COR-L47 (cell line): ENCODE results near the gene EFCAB12.

Source experiments
- DNase-seq: peaks from one replicate; lab custom pipeline; 2025; lab: John Stamatoyannopoulos, UW

Gene EFCAB12

DNA sequence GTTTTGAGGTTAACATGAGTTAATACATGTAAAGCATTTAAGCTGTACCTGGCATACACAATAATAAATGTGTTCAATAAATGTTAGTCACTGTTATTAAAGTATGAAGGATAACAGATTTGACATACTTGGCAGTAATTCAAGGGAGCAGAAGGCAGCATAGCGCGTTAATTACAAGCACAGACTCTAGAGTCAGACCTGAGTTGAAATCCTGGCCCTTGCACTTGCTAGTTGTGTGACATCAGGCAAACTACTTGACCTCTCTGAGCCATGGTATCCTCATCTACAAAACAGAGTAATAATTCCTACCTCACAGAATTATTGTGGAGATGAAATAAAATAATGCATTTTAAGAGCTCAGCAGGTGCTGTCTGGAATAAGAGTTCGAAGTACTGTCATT lies 17.0 kb upstream of the EFCAB12 start:
- no peak for DNase-seq

DNA sequence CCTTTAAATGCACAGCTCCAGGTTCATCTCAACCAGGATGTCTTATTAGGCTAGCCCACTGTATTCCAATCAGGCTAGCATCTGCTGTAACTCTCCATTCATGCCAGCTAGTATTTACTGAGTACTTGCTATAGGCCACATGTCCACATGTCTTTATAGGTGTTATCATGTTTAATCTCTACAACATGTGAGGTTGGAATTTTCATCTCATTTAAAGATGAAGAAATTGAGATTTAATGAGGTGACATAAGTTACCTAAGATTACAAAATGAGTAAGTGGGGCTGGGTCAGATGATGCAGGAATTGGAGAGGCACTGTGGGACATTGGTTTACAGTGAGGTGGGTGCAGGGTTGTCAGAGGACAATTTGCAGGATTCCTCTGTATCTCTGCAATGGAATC lies 14.5 kb upstream of the EFCAB12 start:
- no peak for DNase-seq

DNA sequence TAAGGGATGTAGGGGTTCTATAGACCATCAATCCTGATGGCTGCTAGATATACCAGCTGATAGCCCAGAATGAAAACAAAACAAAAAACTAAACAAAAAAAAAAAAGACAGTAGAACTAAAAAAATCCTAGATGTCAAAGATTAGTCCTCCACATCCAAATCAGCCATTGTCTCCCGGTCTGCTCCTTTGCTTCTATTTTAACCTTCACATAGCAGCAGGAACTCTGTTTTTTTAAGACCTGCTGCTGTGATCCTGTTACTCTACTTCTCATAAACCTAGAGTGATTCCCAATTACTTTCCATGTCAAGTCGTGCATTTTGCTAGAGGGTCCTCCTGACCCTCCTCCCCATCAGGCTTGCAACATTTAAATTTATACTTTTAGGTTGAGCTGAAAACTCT lies 14.1 kb upstream of the EFCAB12 start:
- no peak for DNase-seq

DNA sequence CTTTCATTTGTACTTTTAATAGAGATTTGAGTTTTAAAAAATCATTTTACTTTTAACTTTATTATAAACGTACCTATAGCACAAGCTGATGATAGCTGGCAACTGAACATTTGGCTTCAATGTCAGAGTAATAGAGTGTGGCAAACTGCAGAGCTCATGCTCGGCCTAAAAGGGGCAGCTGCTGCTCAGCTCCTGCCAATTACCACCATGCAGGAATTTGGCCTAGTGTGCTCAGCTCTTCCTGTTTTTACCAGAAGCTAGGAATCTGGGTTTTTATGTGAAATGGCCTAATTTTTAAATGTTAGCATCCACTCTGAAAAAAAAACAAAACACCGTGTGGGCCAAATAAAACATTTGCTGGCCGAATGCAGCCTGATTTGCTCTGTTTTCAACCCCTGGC lies 13.3 kb upstream of the EFCAB12 start:
- peak; percentile 10 for DNase-seq

GRCh38 chr3:129441215-129441614 lies 12.8 kb upstream of the EFCAB12 start:
- no peak for DNase-seq

DNA sequence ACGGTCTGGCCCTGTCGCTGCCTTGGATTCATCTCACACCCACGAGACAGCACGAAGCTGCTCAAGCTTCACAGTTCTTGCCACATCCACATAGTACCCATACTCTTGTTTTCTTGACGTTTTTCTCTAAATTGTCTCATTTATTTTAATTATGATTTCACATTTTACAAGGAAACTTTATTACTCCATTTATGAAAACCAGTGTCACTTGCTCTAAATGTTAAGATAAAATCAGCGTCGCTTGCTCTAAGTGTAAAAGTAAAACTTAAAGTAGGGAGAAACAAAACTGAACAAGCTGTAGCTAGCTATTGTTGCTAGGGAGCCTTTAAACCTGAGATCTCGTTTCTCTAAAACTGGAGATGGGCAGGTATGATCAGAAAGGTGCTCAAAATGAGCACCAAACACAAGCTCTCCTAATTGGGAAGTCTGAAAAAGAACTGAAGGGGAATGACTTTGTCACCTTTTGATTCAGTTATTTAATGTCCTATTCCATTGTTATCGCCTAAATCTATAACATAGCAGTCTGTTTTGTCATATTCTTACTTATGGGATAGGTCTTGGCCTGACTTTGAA lies 12.3 kb upstream of the EFCAB12 start:
- DNase-seq, result no peak

- DNase-seq, result peak; percentile 100
Observed at GRCh38 chr3:129439817-129440617, 11.6 kb upstream of the EFCAB12 start, which contains the start of the genes IFT122 and MBD4. Gene IFT122 (plus strand): TSS chr3:129440224. CDS start chr3:129440331, 107 bp downstream. Gene MBD4 (minus strand): TSS chr3:129439948. CDS start chr3:129439833, 115 bp downstream.

GRCh38 chr3:129439226-129439816 lies 10.9 kb upstream of the EFCAB12 start:
- DNase-seq, result no peak

- no peak for DNase-seq
Observed at GRCh38 chr3:129435367-129435766, 6.9 kb upstream of the EFCAB12 start.

DNA sequence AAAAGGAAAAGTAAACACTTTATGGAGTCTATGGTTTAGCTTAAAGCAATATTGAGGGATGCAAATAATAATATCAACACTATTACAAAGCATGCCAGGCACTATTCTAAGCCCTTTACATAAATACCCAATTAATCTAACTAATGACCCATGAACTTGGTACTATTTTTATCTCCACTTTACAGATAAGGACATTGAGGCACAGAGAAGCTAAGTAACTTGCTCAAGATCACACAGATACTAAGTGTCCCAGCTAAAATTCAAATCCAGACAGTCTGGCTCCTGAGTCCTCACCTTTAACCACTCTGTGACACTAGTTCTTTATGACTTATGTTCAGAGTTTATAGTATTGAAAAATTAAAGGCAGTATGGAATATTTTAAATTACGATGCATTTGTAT lies 5.7 kb upstream of the EFCAB12 start:
- no peak for DNase-seq

- no peak for DNase-seq
Observed at GRCh38 chr3:129433565-129433964, 5.1 kb upstream of the EFCAB12 start.

- no peak for DNase-seq
Observed at GRCh38 chr3:129432671-129433070, 4.2 kb upstream of the EFCAB12 start.

- DNase-seq, result no peak
Observed at GRCh38 chr3:129432036-129432435, 3.6 kb upstream of the EFCAB12 start.

DNA sequence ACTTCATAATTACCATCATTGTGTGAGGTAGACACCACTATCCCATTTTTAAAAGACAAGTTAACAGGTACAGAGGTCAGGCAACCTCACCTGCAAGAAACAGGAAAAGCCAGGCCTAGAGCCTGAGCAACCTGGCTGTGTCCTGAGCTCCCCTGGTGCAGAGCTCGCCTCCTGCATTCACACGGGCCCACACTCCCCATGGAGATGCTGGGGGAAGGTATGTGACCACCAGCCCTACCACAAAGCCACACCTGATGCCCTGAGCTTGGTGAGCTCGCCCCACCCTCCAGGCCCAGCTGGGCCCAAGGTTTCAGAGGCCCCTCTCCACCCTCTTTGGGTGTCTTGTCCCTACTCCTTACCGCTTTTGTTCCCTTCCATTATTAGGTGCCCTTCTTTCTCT lies 1.2 kb upstream of the EFCAB12 start:
- DNase-seq, result no peak

DNA sequence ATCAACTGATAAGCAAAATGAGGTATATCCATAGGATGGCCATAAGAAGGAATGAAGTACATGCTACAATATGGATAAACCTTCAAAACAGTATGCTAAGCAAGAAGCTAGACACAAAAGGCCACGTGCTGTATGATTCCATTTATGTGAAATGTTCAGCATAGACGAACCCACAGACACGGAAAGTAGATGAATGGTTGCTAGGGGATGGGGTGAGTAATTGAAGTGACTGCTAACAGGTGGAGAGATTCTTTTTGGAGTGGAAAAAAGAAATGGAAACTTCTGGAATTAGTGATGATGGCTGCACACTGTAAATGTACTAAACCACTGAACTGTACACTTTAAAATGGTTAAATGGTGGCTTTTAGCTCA lies 630 bp upstream of the EFCAB12 start:
- peak; percentile 24 for DNase-seq

DNA sequence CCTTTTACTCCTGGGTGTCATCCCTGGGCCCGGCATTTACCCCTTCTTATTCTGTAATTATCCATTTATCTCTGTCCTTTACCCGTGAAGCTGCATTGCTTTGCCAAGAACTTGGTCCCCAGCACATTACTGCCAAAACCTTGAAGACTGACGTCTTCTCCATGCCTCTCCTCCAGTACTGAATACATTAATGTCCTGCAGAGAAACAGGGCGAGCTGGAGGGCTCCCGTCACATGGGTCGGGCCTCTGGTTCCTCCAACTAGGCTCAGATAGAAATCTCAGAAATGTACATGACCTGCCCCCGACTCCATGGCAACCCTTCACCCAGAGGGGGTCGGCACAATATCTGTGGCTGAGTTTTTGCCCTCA lies 445 bp downstream of the EFCAB12 start:
- DNase-seq, result no peak

GRCh38 chr3:129425619-129426018 lies 2.8 kb downstream of the EFCAB12 start:
- DNase-seq, result no peak

- DNase-seq, result no peak
Observed at GRCh38 chr3:129425213-129425612, 3.2 kb downstream of the EFCAB12 start.

DNA sequence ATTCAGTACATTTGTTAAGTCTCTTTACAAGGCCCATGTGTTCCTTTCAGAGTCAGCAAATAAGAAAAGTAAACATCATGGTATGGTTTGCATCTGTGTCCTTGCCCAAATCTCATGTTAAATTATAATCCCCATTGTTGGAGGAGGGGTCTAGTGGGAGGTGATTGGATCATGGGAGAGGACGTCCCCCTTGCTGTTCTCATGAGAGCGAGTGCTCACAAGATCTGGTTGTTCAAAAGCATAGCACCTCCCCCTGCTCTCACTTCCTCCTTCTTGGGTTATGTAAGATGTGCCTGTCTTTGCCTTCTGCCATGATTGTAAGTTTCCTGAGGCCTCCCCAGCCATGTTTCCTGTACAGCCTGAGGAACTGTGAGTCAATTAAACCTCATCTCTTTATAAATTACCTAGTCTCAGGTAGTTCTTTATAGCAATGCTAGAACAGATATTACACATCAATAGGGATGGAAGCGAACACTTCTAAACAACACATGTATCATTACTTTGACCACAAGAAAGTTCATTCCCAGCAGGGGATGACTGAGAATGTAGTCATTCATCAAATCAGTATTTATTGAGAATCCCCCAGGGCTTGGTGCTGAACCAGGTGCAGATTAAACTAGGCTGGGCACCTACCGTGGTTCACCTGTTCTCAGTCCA lies 4.1 kb downstream of the EFCAB12 start:
- DNase-seq, result no peak

DNA sequence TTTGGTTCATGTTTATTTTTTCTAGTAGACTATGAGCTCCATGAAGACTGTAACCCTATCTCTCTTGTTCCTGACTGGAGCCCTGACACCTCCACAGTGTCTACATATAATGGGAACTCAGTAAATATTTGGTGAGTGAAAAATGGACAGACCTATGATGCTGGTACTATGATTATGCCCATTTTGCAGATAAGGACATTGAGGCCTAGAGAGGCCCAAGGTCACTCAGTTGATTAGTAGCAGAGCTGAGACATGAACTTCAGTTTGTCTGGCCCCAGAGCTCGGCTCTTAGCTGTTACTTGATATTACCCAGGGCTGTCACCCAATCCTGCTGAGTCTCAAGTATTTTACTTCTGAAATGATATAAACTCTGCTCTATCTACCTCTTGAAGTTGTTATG lies 5.5 kb downstream of the EFCAB12 start:
- DNase-seq, result no peak

DNA sequence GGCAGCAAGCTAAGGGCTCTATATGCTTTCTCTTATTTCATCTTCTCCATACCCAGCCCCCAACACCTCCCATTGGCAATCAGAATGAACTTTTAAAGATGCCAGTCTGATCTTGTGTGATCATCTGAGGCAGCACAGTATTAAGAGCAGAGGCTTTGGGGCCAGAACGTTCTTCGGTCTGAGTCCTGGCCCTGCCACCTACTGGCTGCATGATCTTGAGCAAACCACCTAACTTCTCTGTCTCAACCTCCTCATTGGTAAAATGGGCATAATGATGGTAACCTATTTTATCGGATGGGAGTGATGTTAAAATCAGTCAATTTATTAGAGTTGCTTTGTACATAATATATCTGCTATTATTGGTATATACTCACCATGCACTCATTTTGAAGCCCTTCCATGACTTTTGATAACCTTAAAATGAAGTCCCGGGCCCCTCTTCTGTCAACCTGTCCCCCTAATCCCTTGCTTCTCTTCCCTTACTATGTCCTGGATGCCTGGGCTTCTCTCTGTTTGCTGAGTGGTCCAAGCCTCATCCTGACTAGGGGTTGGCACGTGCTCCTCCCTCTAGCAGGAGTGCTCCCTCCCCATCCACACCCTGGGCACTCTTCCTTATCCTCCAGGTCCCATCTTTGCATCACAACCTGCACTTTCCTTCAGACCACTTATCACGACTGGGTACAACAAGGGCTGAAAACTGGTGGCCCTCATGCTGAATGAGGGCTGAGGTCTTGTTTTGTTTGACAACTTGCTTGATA lies 6.3 kb downstream of the EFCAB12 start:
- DNase-seq, result no peak

DNA sequence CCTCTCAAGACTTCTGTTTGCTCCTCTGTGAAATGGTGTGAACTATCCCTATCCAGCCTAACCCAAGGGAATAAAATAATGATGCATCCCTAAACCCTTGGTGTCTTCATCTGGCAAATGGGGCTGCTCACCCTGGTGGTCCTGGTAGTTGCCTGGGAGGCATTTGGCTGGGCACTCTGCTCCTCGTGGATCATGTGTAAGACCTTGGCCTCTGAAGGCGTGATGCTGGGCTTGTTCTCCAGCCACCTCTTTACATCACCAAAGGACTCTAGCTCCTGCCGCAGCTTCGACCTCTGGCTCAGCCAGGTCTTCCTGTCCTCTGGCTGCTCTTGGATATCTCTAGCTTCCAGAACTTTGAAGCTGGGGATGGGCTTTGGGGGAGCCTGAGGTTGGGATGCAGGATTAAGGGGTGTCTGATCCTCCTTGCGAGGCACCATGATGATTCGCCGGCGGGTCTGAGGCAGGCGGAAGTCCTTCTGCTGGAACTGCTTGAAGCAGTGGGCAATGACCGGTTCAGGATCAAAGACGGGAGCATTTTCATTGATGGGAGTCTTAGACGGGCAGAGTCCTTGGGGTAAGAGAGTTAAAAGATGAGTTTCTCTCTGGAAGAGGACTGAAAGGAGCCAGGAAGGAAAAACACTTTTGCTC lies 7.1 kb downstream of the EFCAB12 start:
- DNase-seq, result no peak
